Measurements from ENCODE around the gene BTBD9. TPM values are rescaled to one million over a fixed set of nuclear protein-coding genes. Genes with fewer than 3 reads are reported as not detected.

BTBD9 gene
- total and polyA plus RNA-seq, 3 donors from 2014 or later = 11.4 to 32.8 (median 29.5) TPM

DNA sequence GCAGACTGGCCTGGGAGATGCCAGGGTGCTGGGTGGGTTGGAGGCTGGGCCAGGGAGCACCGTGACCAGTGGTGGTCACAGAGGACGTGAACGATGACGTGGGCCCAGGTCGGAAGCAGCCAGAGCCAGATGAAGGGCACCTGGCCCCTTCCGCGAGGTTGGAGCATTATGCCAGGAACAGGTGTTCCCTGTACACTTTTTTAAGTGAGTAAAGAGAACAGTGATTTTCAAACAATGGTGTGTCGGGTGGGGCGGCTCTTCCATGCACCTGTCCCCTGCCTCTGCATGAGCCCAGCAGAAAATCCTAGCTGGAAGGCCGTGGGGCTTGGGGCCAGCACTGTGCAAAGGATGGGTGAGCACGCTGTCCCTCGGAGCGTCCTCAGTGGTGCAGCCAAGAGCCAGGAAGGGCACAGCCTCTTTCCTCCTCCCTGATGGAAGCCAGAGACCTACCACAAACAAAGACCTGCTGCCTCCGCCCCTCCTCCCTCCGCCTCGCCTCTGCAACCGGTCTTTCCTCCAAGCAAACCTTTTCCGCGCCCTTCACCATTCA is 469.7 kb downstream of the BTBD9 start:
- Histone ChIP-seq H3K27me3 (no peaks in the 10 kb centered on the region), H3K4me3 (no peak overlapping the region), H3K4me1 (peaks cover 5% of the 10 kb centered on the region), H3K36me3 (ENCODE audit: low read depth, missing control alignments) (no peaks in the 10 kb centered on the region), H3K9me3 (no peaks in the 10 kb centered on the region), H3K27ac (no peak overlapping the region)
- DNase-seq = no peak
- intact Hi-C loops (cut with DNase I; ENCODE audit: low total_unique reads) = no loop called here
- WGBS, 2 donors = 86 to 88% methylated on average over 16 to 19 of the region's 19 CpGs
- TF ChIP-seq POLR2A (IDR thresholded peaks at IDR 0.05) = no peak
- TF ChIP-seq, protein P1, sequence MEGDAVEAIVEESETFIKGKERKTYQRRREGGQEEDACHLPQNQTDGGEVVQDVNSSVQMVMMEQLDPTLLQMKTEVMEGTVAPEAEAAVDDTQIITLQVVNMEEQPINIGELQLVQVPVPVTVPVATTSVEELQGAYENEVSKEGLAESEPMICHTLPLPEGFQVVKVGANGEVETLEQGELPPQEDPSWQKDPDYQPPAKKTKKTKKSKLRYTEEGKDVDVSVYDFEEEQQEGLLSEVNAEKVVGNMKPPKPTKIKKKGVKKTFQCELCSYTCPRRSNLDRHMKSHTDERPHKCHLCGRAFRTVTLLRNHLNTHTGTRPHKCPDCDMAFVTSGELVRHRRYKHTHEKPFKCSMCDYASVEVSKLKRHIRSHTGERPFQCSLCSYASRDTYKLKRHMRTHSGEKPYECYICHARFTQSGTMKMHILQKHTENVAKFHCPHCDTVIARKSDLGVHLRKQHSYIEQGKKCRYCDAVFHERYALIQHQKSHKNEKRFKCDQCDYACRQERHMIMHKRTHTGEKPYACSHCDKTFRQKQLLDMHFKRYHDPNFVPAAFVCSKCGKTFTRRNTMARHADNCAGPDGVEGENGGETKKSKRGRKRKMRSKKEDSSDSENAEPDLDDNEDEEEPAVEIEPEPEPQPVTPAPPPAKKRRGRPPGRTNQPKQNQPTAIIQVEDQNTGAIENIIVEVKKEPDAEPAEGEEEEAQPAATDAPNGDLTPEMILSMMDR (IDR thresholded peaks at IDR 0.05) = no peak

DNA sequence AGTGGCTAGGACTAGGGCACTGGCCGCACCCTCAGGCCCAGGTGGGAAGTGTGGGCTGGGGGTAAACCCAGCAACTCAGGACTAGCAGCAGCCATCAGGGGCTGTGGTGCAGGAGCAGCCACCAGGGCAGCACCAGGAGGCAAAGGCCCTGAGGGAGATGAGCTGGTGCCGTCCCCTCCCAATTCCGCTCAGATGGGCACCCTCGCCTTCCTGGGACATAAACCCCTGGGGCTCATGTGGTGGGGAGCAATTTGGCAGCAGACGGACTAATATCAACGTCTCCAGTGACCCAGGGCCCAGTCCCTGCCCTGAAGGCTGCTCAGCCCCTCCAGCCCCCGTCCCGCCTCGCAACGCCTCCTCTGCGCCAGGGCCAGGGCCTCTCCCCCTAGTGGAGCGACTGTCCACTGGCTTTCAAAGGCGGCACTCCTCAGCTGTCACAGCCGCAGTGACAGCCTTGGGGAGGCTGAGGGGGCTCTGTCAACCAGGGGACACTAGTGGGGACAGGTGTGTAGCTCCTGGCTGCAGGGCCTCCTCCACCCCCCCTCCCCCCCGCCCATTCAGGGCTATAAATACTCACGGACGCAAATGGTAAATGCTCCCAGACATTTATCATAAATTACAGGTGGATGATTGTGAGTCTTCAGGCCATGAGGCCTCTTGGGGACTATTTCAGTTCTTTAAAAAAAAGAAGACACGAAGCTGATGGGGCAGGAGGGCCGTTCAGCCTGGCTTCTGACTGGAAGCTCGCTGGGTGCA is 470.3 kb downstream of the BTBD9 start:
- intact Hi-C loops (cut with DNase I; ENCODE audit: low total_unique reads) = no loop called here
- Histone ChIP-seq H3K27ac (no peak overlapping the region), H3K27me3 (no peaks in the 10 kb centered on the region), H3K36me3 (ENCODE audit: low read depth, missing control alignments) (no peaks in the 10 kb centered on the region), H3K4me1 (peaks cover 5% of the 10 kb centered on the region), H3K9me3 (no peaks in the 10 kb centered on the region), H3K4me3 (no peak overlapping the region)
- TF ChIP-seq, protein P1 (IDR thresholded peaks at IDR 0.05) = no peak
- TF ChIP-seq POLR2A (IDR thresholded peaks at IDR 0.05) = no peak
- 82 to 85% methylated on average over 12 to 17 of the region's 20 CpGs for WGBS, 2 donors
- no peak for DNase-seq

DNA sequence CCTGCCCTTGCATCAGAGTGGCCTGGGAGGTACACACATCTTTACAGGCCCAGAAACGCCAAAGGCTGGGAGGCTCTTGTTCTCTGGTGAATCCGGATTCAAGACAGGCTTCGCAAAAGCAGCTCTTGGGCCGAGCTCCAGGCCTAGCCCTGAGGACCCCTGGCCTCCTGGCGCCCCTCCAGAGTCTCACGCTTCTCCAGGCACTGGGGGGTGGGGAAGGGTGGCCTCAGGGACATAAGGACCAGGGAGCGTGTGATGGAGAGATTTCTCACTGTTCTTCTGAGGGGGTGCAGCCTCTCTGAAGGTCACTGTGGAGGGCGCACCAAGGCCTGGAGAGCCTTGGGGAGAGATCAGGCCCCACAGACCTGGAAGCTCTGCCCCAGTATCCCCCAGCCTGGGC is 471.0 kb downstream of the BTBD9 start:
- TF ChIP-seq, protein P1 (IDR thresholded peaks at IDR 0.05) = no peak
- no peak for TF ChIP-seq POLR2A (IDR thresholded peaks at IDR 0.05)
- WGBS, 2 donors = 83 to 94% methylated on average over 6 to 8 of the region's 8 CpGs
- Histone ChIP-seq H3K27ac (no peak overlapping the region), H3K9me3 (no peaks in the 10 kb centered on the region), H3K4me3 (no peak overlapping the region), H3K27me3 (no peaks in the 10 kb centered on the region), H3K36me3 (ENCODE audit: low read depth, missing control alignments) (no peaks in the 10 kb centered on the region), H3K4me1 (peaks cover 5% of the 10 kb centered on the region)
- intact Hi-C loops (cut with DNase I; ENCODE audit: low total_unique reads) = no loop called here
- DNase-seq = no peak

DNA sequence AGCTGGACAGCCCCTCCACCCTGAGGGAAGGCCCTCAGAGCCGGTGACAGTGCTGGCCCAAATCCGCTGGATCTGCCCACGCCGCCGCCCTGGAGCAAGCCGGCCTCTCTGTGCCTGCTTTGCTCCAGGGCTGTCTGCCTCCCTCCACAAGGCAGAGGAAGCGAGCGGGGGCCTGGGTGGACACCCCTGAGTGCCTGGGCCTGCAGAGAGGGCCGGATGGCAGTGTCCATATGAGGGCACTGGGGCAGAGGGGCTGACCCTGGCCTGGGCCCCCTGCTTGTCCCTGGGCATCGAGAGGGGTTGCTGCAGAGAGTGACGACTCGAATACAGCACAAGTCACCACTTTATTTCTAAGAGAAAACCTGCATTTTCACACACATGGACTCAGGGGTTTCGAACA is 471.6 kb downstream of the BTBD9 start:
- Histone ChIP-seq H3K36me3 (ENCODE audit: low read depth, missing control alignments) (no peaks in the 10 kb centered on the region), H3K27me3 (no peaks in the 10 kb centered on the region), H3K4me3 (no peak overlapping the region), H3K4me1 (peaks cover 5% of the 10 kb centered on the region), H3K27ac (no peak overlapping the region), H3K9me3 (no peaks in the 10 kb centered on the region)
- intact Hi-C loops (cut with DNase I; ENCODE audit: low total_unique reads) = no loop called here
- 88 to 91% methylated on average over 4 to 13 of the region's 13 CpGs for WGBS, 2 donors
- DNase-seq = no peak
- TF ChIP-seq, protein P1 (IDR thresholded peaks at IDR 0.05) = no peak
- TF ChIP-seq POLR2A (IDR thresholded peaks at IDR 0.05) = no peak

DNA sequence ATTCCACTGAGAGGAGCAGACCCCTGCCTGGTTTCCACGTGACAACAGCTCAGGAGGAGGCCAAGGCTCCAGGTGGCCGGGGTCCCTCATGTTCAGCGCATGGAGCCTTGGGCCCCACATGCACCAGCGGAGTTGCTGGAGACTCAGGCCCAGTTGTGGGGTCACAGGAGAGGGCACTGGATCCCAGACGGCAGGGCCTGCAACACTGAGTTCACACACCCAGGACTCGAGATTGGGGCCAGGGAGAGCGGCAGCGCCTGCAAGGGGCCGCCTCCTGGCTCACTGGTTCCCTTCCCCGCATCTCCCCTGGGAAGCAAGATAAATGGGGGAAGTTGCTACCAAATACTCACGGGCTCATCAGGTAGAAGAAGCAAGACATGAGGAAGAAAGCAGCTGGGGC is 472.1 kb downstream of the BTBD9 start:
- intact Hi-C loops (cut with DNase I; ENCODE audit: low total_unique reads) = no loop called here
- H3K9me3 ChIP-seq = no peaks in the 10 kb centered on the region
- no peaks in the 10 kb centered on the region for H3K27me3 ChIP-seq
- no peak overlapping the region for H3K27ac ChIP-seq
- DNase-seq = no peak
- TF ChIP-seq, protein P1 (IDR thresholded peaks at IDR 0.05) = no peak
- TF ChIP-seq POLR2A (IDR thresholded peaks at IDR 0.05) = no peak
- H3K36me3 ChIP-seq (ENCODE audit: low read depth, missing control alignments) = no peaks in the 10 kb centered on the region
- WGBS, 2 donors = 54 to 85% methylated on average over 3 to 11 of the region's 11 CpGs
- H3K4me3 ChIP-seq = no peak overlapping the region
- H3K4me1 ChIP-seq = peaks cover 5% of the 10 kb centered on the region
